GM10248 (cell line): ENCODE results near the gene SPEM2.
A peak's percentile ranks its signal among the peaks of the same experiment; 100 is the strongest.

Experiments used
- CTCF ChIA-PET: fragments of 300-600 bp; sonication (Branson Sonifier 250); formaldehyde crosslinking; extraction: SDS; loops from one replicate; lab custom pipeline; 2021; ENCODE audit warnings: antibody characterized with exemption; lab: Yijun Ruan, JAX
- POLR2A ChIA-PET: fragments of 350-650 bp; sonication (Branson Sonifier 250); formaldehyde crosslinking; extraction: SDS; loops from one replicate; lab custom pipeline; 2020; ENCODE audit warnings: antibody characterized with exemption; lab: Yijun Ruan, JAX
- DNase-seq: peaks from one replicate; pipeline ENCODE4 v3.0.0; 2012; ENCODE audit errors: extremely low spot score
- TF ChIP-seq, protein P1 (sequence below): IDR thresholded peaks from 2 replicates; pipeline ENCODE4 v1.5.1; 2012; ENCODE audit warnings: mild to moderate bottlenecking, low read depth; ENCODE audit errors: extremely low read depth, missing control alignments, control extremely low read depth

Gene SPEM2

DNA sequence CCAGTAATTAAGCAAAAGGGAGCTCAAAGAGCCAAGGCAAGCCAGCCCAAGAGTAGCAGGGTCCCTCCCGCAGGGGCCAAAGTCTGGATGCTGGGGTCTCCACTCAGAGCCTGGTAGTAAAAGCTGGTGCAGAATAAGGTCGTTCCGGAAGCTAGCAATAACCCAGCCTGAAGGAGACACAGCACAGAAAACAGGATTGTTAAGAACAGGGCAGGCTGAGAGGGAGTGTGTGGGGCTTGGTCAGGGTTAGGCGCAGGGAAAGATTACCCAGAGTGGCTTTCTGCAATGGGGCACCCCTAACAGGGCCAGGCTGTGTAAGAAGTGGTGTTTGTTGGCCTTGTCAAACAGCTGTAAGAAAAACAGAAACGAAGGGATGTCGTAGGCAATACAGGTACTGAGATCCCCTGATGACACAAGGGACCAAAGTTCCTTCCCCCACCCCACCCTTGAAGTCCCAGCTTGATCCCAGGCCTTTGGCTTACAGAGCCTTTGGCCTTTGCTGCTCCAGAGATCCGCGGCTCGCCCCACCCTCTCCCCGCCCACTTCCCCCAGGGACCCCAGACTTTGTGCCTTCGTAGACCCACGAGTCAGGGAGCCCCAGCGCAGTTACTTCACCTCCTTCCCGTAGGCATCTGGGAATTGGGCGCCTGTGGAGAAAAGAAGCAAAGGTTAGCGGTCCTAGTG, 22.2 kb upstream of the SPEM2 start:
- TF ChIP-seq, protein P1, sequence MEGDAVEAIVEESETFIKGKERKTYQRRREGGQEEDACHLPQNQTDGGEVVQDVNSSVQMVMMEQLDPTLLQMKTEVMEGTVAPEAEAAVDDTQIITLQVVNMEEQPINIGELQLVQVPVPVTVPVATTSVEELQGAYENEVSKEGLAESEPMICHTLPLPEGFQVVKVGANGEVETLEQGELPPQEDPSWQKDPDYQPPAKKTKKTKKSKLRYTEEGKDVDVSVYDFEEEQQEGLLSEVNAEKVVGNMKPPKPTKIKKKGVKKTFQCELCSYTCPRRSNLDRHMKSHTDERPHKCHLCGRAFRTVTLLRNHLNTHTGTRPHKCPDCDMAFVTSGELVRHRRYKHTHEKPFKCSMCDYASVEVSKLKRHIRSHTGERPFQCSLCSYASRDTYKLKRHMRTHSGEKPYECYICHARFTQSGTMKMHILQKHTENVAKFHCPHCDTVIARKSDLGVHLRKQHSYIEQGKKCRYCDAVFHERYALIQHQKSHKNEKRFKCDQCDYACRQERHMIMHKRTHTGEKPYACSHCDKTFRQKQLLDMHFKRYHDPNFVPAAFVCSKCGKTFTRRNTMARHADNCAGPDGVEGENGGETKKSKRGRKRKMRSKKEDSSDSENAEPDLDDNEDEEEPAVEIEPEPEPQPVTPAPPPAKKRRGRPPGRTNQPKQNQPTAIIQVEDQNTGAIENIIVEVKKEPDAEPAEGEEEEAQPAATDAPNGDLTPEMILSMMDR, result no peak
- no peak for DNase-seq
- ChIA-PET CTCF (interaction anchor here (0.8 to 2.1 kb wide), 10 partner anchors 9 to 186 kb away, joined by 3 to 10 read pairs (median 3); partner anchors contain the start of genes PLSCR3, SOX15, TMEM102 and TMEM95), POLR2A (interaction anchor here (0.6 to 2.3 kb wide), 9 partner anchors 9 to 483 kb away, joined by 3 to 10 read pairs (median 6); partner anchors contain the start of genes MPDU1, PLSCR3 and POLR2A)

DNA sequence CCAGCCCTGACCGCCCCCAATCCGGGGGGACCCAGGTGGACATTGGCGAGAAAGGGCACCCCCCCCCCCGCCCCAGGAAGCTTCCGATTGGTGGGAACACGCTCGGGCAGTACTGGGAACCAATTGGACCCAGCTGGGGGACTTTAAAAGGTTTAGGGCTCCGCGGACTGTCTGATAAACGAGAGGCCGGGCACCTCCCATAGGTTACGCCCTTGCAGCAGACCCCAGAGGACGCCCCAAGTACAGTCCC, 21.8 kb upstream of the SPEM2 start:
- POLR2A ChIA-PET, result interaction anchor here (0.6 to 2.3 kb wide), 15 partner anchors 9 to 482 kb away, joined by 3 to 10 read pairs (median 4); partner anchors contain the start of genes CD68, GPS2, MPDU1 and PLSCR3
- TF ChIP-seq, protein P1, result no peak
- CTCF ChIA-PET, result interaction anchor here (0.8 to 2.1 kb wide), 7 partner anchors 9 to 186 kb away, joined by 3 to 10 read pairs (median 4); partner anchors contain the start of genes PLSCR3, SOX15 and TMEM95
- no peak for DNase-seq

DNA sequence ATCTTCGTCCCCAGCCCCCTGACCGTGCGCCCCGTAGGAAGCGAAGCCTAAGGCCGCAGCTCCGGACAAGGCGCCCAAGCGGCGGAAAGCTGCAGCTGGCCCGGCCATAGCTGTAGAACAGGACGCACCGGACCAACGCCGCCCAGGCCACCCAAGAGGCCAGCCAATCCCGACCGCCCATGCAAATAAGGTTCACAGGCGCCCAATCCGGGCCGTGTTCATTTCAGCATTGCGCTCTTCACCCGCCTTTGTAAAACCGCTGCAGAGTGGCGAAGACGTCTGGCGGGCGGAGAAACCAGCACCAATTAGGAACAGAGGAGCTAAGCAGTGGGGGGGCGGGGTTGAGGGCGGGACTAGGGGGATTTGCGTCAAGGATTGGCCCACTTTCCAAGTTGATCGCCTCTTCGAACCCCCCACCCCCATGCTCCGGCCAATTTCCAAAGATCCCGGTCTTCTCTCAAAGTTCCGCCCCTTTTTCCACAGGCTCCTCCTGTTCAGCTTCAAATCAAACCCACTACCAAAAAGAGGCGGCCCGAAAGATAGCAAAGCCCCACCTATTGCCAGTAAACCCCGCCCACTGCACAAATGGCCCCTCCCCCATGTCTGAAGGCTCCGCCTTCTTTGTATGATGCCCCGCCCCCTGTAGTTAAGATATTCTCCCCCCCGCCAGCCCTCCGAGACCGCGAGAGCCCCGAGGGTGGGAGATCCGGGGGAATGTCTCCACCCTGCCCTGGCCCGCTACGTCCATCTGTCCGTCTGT, 21.3 kb upstream of the SPEM2 start, which contains the start of gene TMEM256:
TMEM256 (minus strand) TSS at position 121 of the 760 bp plus-strand sequence; CDS start at position 108, 13 bp downstream.
- TF ChIP-seq, protein P1, result no peak
- ChIA-PET POLR2A (interaction anchor here (0.6 to 2.3 kb wide), 15 partner anchors 10 to 482 kb away, joined by 3 to 10 read pairs (median 4); partner anchors contain the start of genes CD68, GPS2, MPDU1 and PLSCR3), CTCF (interaction anchor here (0.8 to 2.1 kb wide), 7 partner anchors 10 to 208 kb away, joined by 3 to 10 read pairs (median 4); partner anchors contain the start of genes PLSCR3, SOX15 and TMEM95)
- peak; percentile 97 for DNase-seq

DNA sequence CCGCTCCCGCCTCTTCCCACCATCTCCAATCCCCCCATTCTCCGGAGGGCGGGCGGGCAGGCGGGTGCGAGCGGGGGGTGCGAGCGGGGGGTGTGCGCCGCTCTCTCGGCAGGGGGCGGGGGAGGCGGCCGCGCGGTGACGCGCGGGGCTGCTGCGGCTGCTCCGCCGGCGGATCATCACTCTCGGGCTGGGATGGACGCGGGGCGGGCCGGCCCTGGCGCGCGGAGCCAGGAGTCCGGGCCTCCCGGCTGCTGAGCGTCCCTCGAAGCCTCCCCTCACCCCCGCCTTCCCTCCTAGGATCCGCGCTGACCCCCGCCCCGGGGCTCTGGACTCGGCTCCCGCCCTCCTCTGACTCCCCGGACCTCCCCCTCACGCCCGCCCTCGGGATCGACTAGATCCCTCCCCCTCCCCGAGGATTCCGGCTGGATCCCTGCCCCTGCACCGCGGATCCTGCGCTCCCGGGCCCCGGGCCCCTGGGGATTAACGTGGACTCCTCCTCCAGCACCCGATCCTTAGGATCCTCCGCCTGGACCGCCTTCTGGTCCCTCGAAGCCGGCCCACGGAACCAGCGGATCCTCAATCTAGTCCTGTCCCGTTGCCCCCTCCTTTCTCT, 20.6 kb upstream of the SPEM2 start:
- TF ChIP-seq, protein P1, result no peak
- DNase-seq, result no peak
- ChIA-PET POLR2A (interaction anchor here (0.7 to 2.3 kb wide), 12 partner anchors 11 to 481 kb away, joined by 3 to 10 read pairs (median 4); partner anchors contain the start of genes CD68, PLSCR3, POLR2A and TMEM102), CTCF (interaction anchor here (0.8 to 2.8 kb wide), 4 partner anchors 10 to 207 kb away, joined by 3 to 10 read pairs (median 7); partner anchors contain the start of genes PLSCR3 and TMEM95)

DNA sequence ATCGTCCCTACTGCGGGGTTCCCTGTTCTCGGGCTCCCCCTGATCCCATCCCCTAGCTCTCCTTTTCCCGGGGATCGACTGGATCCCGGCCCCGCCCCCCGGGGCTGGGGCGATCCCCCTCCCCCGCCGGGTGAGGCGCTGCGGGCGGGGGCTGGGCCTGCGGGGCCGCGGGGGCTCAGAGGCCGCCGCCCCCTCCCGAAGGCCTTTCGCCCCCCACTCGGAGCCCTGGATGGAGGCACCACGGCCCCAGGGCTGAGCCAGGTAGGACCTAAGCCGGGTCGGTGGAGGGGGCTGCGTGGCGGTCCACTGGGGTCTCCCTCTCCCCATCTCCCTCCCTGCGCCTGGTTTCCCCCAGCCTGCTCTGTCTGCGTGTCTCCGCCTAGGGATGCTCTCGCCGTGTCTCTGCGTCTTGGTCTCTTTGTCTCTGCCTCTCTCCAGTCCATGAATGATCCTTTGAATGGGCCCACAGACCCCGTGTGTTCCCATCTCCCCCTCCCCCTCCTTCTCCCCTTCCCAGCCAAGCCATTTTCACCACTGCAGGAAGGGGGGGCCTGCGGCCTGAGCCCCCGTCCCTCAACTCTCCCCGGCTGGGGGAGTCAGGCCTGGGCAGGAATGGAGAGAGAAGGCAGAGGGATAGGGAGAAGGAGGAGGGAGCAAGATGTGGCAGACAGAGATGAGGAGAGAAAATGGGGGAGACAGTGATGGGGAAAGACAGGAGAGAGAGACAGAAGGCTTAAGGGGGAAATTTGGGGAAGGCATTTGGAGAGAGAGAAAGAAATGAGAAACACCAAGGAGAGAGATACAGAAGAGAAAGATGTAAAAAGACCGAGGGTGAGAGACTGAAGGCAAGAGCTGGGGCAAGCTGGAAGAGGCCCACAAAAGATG, 19.8 kb upstream of the SPEM2 start:
- ChIA-PET POLR2A (interaction anchor here (1.0 kb wide), 1 partner anchor 79 kb away, joined by 3 read pairs; the partner anchor contains the start of gene POLR2A), CTCF (interaction anchor here (0.9 to 2.8 kb wide), 3 partner anchors 8 to 155 kb away, joined by 4 to 10 read pairs (median 5); no protein-coding TSS in a partner anchor)
- no peak for DNase-seq
- TF ChIP-seq, protein P1, result no peak
